ENCODE data around the gene SND1. TPM values are rescaled to one million over a fixed set of nuclear protein-coding genes. Genes with fewer than 3 reads are reported as not detected.
A peak's percentile ranks its signal among the peaks of the same experiment; 100 is the strongest.

SND1 gene
- total and polyA plus RNA-seq, 10 donors, result 61.7 to 173 (median 116) TPM

GRCh38 chr7:127650847-127651555 is 993 bp upstream of the SND1 start:
- intact Hi-C loops (cut with DNase I; ENCODE audit: low total_unique reads), result loop anchor here (5.0 kb wide), 1 partner anchor 64 kb away; the partner anchor contains the start of genes ARF5 and GCC1
- WGBS, 5 donors, result 38 to 52% (median 44%) methylated on average over 28 to 29 of the region's 29 CpGs

GRCh38 chr7:127652333-127653248 is 597 bp downstream of the SND1 start:
- intact Hi-C loops (cut with DNase I; ENCODE audit: low total_unique reads), result loop anchor here (5.0 kb wide), 1 partner anchor 65 kb away; the partner anchor contains the start of genes ARF5 and GCC1
- 1 to 3% (median 3%) methylated on average over 34 to 38 of the region's 38 CpGs for WGBS, 5 donors
- H3K36me3 ChIP-seq, result peaks cover 0 to 17% (median 3%) of the 10 kb centered on the region in 6 donors
- no peaks in the 10 kb centered on the region for H3K9me3 ChIP-seq
- no peaks in the 10 kb centered on the region for H3K27me3 ChIP-seq (replicated peaks in 1 of 7)
- H3K4me1 ChIP-seq, result peaks cover 17 to 59% (median 46%) of the 10 kb centered on the region in 6 donors
- peak overlapping the region; percentile 67 to 94 (median 91) for H3K4me3 ChIP-seq
- no peak for DNase-seq
- peak overlapping the region; percentile 79 to 98 (median 94) for H3K27ac ChIP-seq
- TF ChIP-seq POLR2A (IDR thresholded peaks at IDR 0.05) (no peak), POLR2AphosphoS5 (IDR thresholded peaks at IDR 0.05) (no peak), CTCF (IDR thresholded peaks at IDR 0.05 in 8 of 11, conservative IDR thresholded peaks at IDR 0.05 in 3 of 11) (no peak)

More at GRCh38 chr7:127650847-127651555, 993 bp upstream of the SND1 start:
- Histone ChIP-seq H3K27me3 (replicated peaks in 1 of 7) (no peaks in the 10 kb centered on the region), H3K4me3 (peak overlapping the region; percentile 46 to 94 (median 91)), H3K27ac (peak overlapping the region; percentile 90 to 98 (median 94)), H3K4me1 (peaks cover 17 to 44% (median 40%) of the 10 kb centered on the region in 6 donors), H3K9me3 (no peaks in the 10 kb centered on the region), H3K36me3 (peaks cover 0 to 3% (median 0%) of the 10 kb centered on the region in 6 donors)
- peak; percentile 81 for DNase-seq
- no peak for TF ChIP-seq CTCF (IDR thresholded peaks at IDR 0.05 in 8 of 11, conservative IDR thresholded peaks at IDR 0.05 in 3 of 11)
- TF ChIP-seq POLR2A (IDR thresholded peaks at IDR 0.05), result peak in 1 of 3 donors; percentile 1
- TF ChIP-seq POLR2AphosphoS5 (IDR thresholded peaks at IDR 0.05), result no peak

GRCh38 chr7:127653396-127653795 is 1.4 kb downstream of the SND1 start:
- H3K9me3 ChIP-seq, result no peaks in the 10 kb centered on the region
- peaks cover 17 to 66% (median 46%) of the 10 kb centered on the region in 6 donors for H3K4me1 ChIP-seq
- intact Hi-C loops (cut with DNase I; ENCODE audit: low total_unique reads), result loop anchor here (5.0 kb wide), 1 partner anchor 66 kb away; the partner anchor contains the start of genes ARF5 and GCC1
- H3K4me3 ChIP-seq, result peak overlapping the region in 4 of 8 donors; percentile 86 to 92 (median 91)
- DNase-seq, result no peak
- 79 to 96% (median 88%) methylated on average over 4 of the region's 4 CpGs for WGBS, 5 donors
- no peak overlapping the region for H3K27ac ChIP-seq
- no peak for TF ChIP-seq POLR2A (IDR thresholded peaks at IDR 0.05)
- TF ChIP-seq POLR2AphosphoS5 (IDR thresholded peaks at IDR 0.05), result no peak
- TF ChIP-seq CTCF (IDR thresholded peaks at IDR 0.05 in 8 of 11, conservative IDR thresholded peaks at IDR 0.05 in 3 of 11), result no peak
- H3K27me3 ChIP-seq (replicated peaks in 1 of 7), result no peaks in the 10 kb centered on the region
- peaks cover 0 to 25% (median 6%) of the 10 kb centered on the region in 6 donors for H3K36me3 ChIP-seq
